Esophagus squamous epithelium (tissue), 5 donors: ENCODE measurements around the gene CACNA1D. TPM values are rescaled to one million over a fixed set of nuclear protein-coding genes. Genes with fewer than 3 reads are reported as not detected.

Source experiments
- DNase-seq: peaks from one replicate; lab custom pipeline; 2025; lab: John Stamatoyannopoulos, UW
- H3K27ac ChIP-seq, 4 donors: fragments of 200-600 bp; sonication (generic); one replicate each; pipeline ENCODE4 v1.5.1; 2016 to 2019; ENCODE audit warnings: mild to moderate bottlenecking in 1 of 4
- H3K27me3 ChIP-seq, 4 donors: fragments of 200-600 bp; sonication (generic); 1 replicate in 3 of 4; 2 replicates in 1 of 4; pipeline versions ENCODE4 v1.5.1 to v1.6.0; 2017 to 2021; ENCODE audit warnings: antibody characterized with exemption in 1 of 4
- H3K36me3 ChIP-seq, 3 donors: fragments of 200-600 bp; sonication (generic); one replicate each; pipeline ENCODE4 v1.5.1; 2016 to 2019
- H3K4me1 ChIP-seq, 3 donors: fragments of 200-600 bp; sonication (generic); one replicate each; pipeline ENCODE4 v1.5.1; 2017 to 2019
- H3K4me3 ChIP-seq, 4 donors: fragments of 200-600 bp; sonication (generic); 1 replicate in 3 of 4; 2 replicates in 1 of 4; pipeline ENCODE4 v1.5.1; 2016 to 2019; ENCODE audit warnings: mild to moderate bottlenecking in 2 of 4, moderate library complexity in 1 of 4
- H3K9me3 ChIP-seq, 3 donors: fragments of 200-600 bp; sonication (generic); one replicate each; pipeline ENCODE4 v1.5.1; 2016 to 2019
- CTCF ChIP-seq, 6 experiments: fragments of 450-650 bp in 4 of 6; fragments of 200-600 bp in 2 of 6; sonication (generic) in 2 of 6; IDR thresholded peaks; one replicate each; pipeline ENCODE4 v1.5.1; 2016 to 2019; ENCODE audit warnings: antibody characterized with exemption in 6 of 6, mild to moderate bottlenecking in 4 of 6, moderate library complexity in 4 of 6
- POLR2A ChIP-seq, 4 donors: fragments of 450-650 bp; IDR thresholded peaks; one replicate each; pipeline ENCODE4 v1.6.1; 2017; ENCODE audit warnings: antibody characterized with exemption in 4 of 4, mild to moderate bottlenecking in 4 of 4, moderate library complexity in 3 of 4
- WGBS, 2 donors: methylation state at CpG; one replicate each; pipeline ENCODE4 v1.1.5; 2018; 5-methylcytosine and 5-hydroxymethylcytosine counted together
- intact Hi-C: fragments of 100-400 bp; cut with DNase I; formaldehyde crosslinking; loops from one replicate; pipeline ENCODE4 v1.15.0; 2022
- total RNA-seq, 4 donors: library from RNA; depleted of rRNA; stranded (reverse); fragments of >200 nt; gene quantifications; one replicate each; pipeline ENCODE4 v1.1.0, GENCODE V29; 2016
- donor health status: DM: yes; HTN: yes; CAD: no.

CACNA1D gene
- total RNA-seq, 4 donors from 2014 or later = 0.56 to 4.5 (median 3.1) TPM

GRCh38 chr3:53748512-53749271, 254.3 kb downstream of the CACNA1D start:
- Histone ChIP-seq H3K4me1 (peaks cover 0 to 4% (median 0%) of the 10 kb centered on the region in 3 donors), H3K9me3 (no peaks in the 10 kb centered on the region), H3K36me3 (no peaks in the 10 kb centered on the region), H3K27ac (peak overlapping the region in 2 of 4 donors; percentile 4 to 52), H3K4me3 (no peak overlapping the region), H3K27me3 (no peaks in the 10 kb centered on the region)
- TF ChIP-seq CTCF (IDR thresholded peaks at IDR 0.05) (no peak), POLR2A (IDR thresholded peaks at IDR 0.05) (no peak)
- intact Hi-C loops = no loop called here
- 65 to 73% methylated on average over 6 to 7 of the region's 8 CpGs for WGBS, 2 donors
- no peak for DNase-seq

GRCh38 chr3:53749448-53749847, 255.0 kb downstream of the CACNA1D start:
- intact Hi-C loops = no loop called here
- H3K27ac ChIP-seq = peak overlapping the region in 2 of 4 donors; percentile 4 to 44
- H3K36me3 ChIP-seq = no peaks in the 10 kb centered on the region
- H3K9me3 ChIP-seq = no peaks in the 10 kb centered on the region
- H3K27me3 ChIP-seq = no peaks in the 10 kb centered on the region
- TF ChIP-seq CTCF (IDR thresholded peaks at IDR 0.05) (no peak), POLR2A (IDR thresholded peaks at IDR 0.05) (no peak)
- no peak overlapping the region for H3K4me3 ChIP-seq
- no peak for DNase-seq
- H3K4me1 ChIP-seq = no peaks in the 10 kb centered on the region
- 65 to 79% methylated on average over 2 to 5 of the region's 5 CpGs for WGBS, 2 donors

GRCh38 chr3:53750253-53751210, 256.1 kb downstream of the CACNA1D start:
- Histone ChIP-seq H3K4me3 (no peak overlapping the region), H3K36me3 (no peaks in the 10 kb centered on the region), H3K27ac (no peak overlapping the region), H3K4me1 (no peaks in the 10 kb centered on the region), H3K9me3 (no peaks in the 10 kb centered on the region), H3K27me3 (no peaks in the 10 kb centered on the region)
- WGBS, 2 donors = 80% methylated on average over 6 to 13 of the region's 17 CpGs
- TF ChIP-seq CTCF (IDR thresholded peaks at IDR 0.05) (no peak), POLR2A (IDR thresholded peaks at IDR 0.05) (no peak)
- intact Hi-C loops = no loop called here
- no peak for DNase-seq

- Histone ChIP-seq H3K27ac (peak overlapping the region in 1 of 4 donors; percentile 16), H3K36me3 (no peaks in the 10 kb centered on the region), H3K4me3 (no peak overlapping the region), H3K27me3 (no peaks in the 10 kb centered on the region), H3K9me3 (no peaks in the 10 kb centered on the region), H3K4me1 (no peaks in the 10 kb centered on the region)
- no peak for DNase-seq
- TF ChIP-seq CTCF (IDR thresholded peaks at IDR 0.05) (no peak), POLR2A (IDR thresholded peaks at IDR 0.05) (no peak)
- 63 to 69% methylated on average over 6 to 9 of the region's 9 CpGs for WGBS, 2 donors
- intact Hi-C loops = no loop called here
Measured at GRCh38 chr3:53753518-53754183, 259.2 kb downstream of the CACNA1D start.
